ENCODE measurements around the gene MAB21L4.

GRCh38 chr2:240856151-240856980 lies 39.6 kb downstream of the MAB21L4 start:
- TF ChIP-seq JUNB (IDR thresholded peaks at IDR 0.05; ENCODE audit: unreplicated experiment) = no peak
- no peak for TF ChIP-seq EZH2 (IDR thresholded peaks at IDR 0.05; ENCODE audit: low read depth, unreplicated experiment)
- peak; percentile 48 to 75 for TF ChIP-seq CTCF (conservative IDR thresholded peaks at IDR 0.05; ENCODE audit: low read depth in 2 of 2)
- TF ChIP-seq REST (IDR thresholded peaks at IDR 0.05; ENCODE audit: unreplicated experiment) = no peak
- TF ChIP-seq EZH2phosphoT487 (IDR thresholded peaks at IDR 0.05; ENCODE audit: unreplicated experiment) = no peak
- no peak for TF ChIP-seq POLR2AphosphoS5 (IDR thresholded peaks at IDR 0.05; ENCODE audit: low read depth)
- no peak for TF ChIP-seq ZNF114 (CRISPR knock-in tag; IDR thresholded peaks at IDR 0.05)
- TF ChIP-seq CREB1 (CRISPR knock-in tag; IDR thresholded peaks at IDR 0.05; ENCODE audit: low read depth) = no peak
- no peak for TF ChIP-seq ZNF331 (CRISPR knock-in tag; IDR thresholded peaks at IDR 0.05; ENCODE audit: low read depth)
- no peak for TF ChIP-seq ETS1 (IDR thresholded peaks at IDR 0.05)
- TF ChIP-seq STAT1 (IDR thresholded peaks at IDR 0.05; ENCODE audit: unreplicated experiment) = no peak

Data from GM23338 (cell line).